ENCODE measurements around the gene MDM1.

DNA sequence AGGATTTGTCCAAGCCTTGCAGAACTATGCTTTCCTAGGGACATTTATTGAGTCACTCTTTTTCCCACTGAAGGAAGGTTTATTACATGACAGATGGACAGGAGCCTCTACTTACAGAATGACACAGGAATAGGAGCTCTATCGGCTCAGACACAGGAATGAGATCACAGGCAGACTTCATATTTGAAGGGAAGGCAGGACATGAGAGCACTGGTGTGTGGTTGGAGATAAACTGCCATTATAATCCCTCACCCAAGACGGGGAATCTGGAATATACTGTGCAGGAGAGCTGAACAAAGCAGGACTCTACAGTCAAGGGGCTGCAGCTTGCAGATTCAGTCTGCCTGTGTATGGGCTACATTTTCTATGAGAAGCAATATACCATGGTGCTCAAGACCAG, 51.9 kb downstream of the MDM1 start:
- TF ChIP-seq CTBP1 (IDR thresholded peaks at IDR 0.05; ENCODE audit: borderline replicate concordance) (no peak), NFRKB (IDR thresholded peaks at IDR 0.05) (no peak), ARNT (IDR thresholded peaks at IDR 0.05) (no peak), FOXK2 (IDR thresholded peaks at IDR 0.05) (no peak), ZNF384 (IDR thresholded peaks at IDR 0.05) (no peak), FOXM1 (IDR thresholded peaks at IDR 0.05; ENCODE audit: borderline replicate concordance) (no peak), HDGF (IDR thresholded peaks at IDR 0.05; ENCODE audit: borderline replicate concordance) (no peak), TARDBP (IDR thresholded peaks at IDR 0.05) (no peak), SP1 (IDR thresholded peaks at IDR 0.05) (no peak)

Data from HEK293T (cell line).